Sigmoid colon (tissue), 4 donors: Measurements from ENCODE around the gene TTC3.

Experiments used
- CTCF ChIP-seq, 4 experiments: fragments of 450-650 bp in 3 of 4; fragments of 200-600 bp in 1 of 4; IDR thresholded peaks; one replicate each; pipeline ENCODE4 v1.5.1; 2016 to 2019; ENCODE audit warnings: antibody characterized with exemption in 4 of 4, mild to moderate bottlenecking in 3 of 4, moderate library complexity in 2 of 4
- EP300 ChIP-seq, 4 donors: sonication (generic); formaldehyde crosslinking; IDR thresholded peaks; one replicate each; pipeline ENCODE4 v1.6.1; 2017; ENCODE audit warnings: antibody characterized with exemption in 4 of 4
- POLR2A ChIP-seq, 2 donors: fragments of 450-650 bp; IDR thresholded peaks; one replicate each; pipeline ENCODE4 v1.6.1; 2016; ENCODE audit warnings: antibody characterized with exemption in 2 of 2, mild to moderate bottlenecking in 2 of 2, moderate library complexity in 2 of 2

GRCh38 chr21:37166733-37167132 lies 93.7 kb downstream of the TTC3 start:
- TF ChIP-seq POLR2A (IDR thresholded peaks at IDR 0.05) (no peak), CTCF (IDR thresholded peaks at IDR 0.05) (no peak), EP300 (IDR thresholded peaks at IDR 0.05) (no peak)
